KOPT-K1 (cell line): Measurements from ENCODE around the gene EXOC4.
A peak's percentile ranks its signal among the peaks of the same experiment; 100 is the strongest.

ENCODE experiments used
- H3K27ac ChIP-seq: fragments of 200-600 bp; sonication (generic); 2 replicates; pipeline ENCODE4 v1.5.1; 2016; ENCODE audit warnings: antibody characterized with exemption, mild to moderate bottlenecking, low read depth, low read length; ENCODE audit not compliant: poor library complexity, severe bottlenecking
- H3K36me3 ChIP-seq: fragments of 200-600 bp; sonication (generic); 2 replicates; pipeline ENCODE4 v1.5.1; 2017; ENCODE audit warnings: antibody characterized with exemption, mild to moderate bottlenecking, low read length, moderate library complexity; ENCODE audit not compliant: insufficient read depth
- H3K9me3 ChIP-seq: fragments of 200-600 bp; sonication (generic); 2 replicates; pipeline ENCODE4 v1.5.1; 2017; ENCODE audit warnings: antibody characterized with exemption, low read length, mild to moderate bottlenecking; ENCODE audit not compliant: insufficient read depth, poor library complexity, severe bottlenecking

Gene EXOC4

GRCh38 chr7:133688483-133689239 is 435.8 kb downstream of the EXOC4 start:
- H3K9me3 ChIP-seq = no peaks in the 10 kb centered on the region
- no peaks in the 10 kb centered on the region for H3K36me3 ChIP-seq
- H3K27ac ChIP-seq = no peak overlapping the region

GRCh38 chr7:133690740-133691139 is 437.9 kb downstream of the EXOC4 start:
- H3K27ac ChIP-seq = no peak overlapping the region
- H3K9me3 ChIP-seq = no peaks in the 10 kb centered on the region
- no peaks in the 10 kb centered on the region for H3K36me3 ChIP-seq

- H3K27ac ChIP-seq = no peak overlapping the region
- no peaks in the 10 kb centered on the region for H3K9me3 ChIP-seq
Measured at GRCh38 chr7:133691727-133692610, 439.1 kb downstream of the EXOC4 start.

GRCh38 chr7:133693281-133693680 is 440.4 kb downstream of the EXOC4 start:
- no peak overlapping the region for H3K27ac ChIP-seq
- no peaks in the 10 kb centered on the region for H3K36me3 ChIP-seq
- H3K9me3 ChIP-seq = no peaks in the 10 kb centered on the region

More at GRCh38 chr7:133691727-133692610, 439.1 kb downstream of the EXOC4 start:
- H3K36me3 ChIP-seq = no peaks in the 10 kb centered on the region

GRCh38 chr7:133696056-133696455 is 443.2 kb downstream of the EXOC4 start:
- H3K9me3 ChIP-seq = no peaks in the 10 kb centered on the region
- peak overlapping the region; percentile 35 for H3K27ac ChIP-seq

GRCh38 chr7:133697585-133697984 is 444.7 kb downstream of the EXOC4 start:
- H3K27ac ChIP-seq = no peak overlapping the region

More at GRCh38 chr7:133696056-133696455, 443.2 kb downstream of the EXOC4 start:
- H3K36me3 ChIP-seq = no peaks in the 10 kb centered on the region

GRCh38 chr7:133698127-133698526 is 445.2 kb downstream of the EXOC4 start:
- no peak overlapping the region for H3K27ac ChIP-seq
- no peaks in the 10 kb centered on the region for H3K9me3 ChIP-seq
- no peaks in the 10 kb centered on the region for H3K36me3 ChIP-seq

More at GRCh38 chr7:133697585-133697984, 444.7 kb downstream of the EXOC4 start:
- Histone ChIP-seq H3K36me3 (no peaks in the 10 kb centered on the region), H3K9me3 (no peaks in the 10 kb centered on the region)

- no peaks in the 10 kb centered on the region for H3K9me3 ChIP-seq
Measured at GRCh38 chr7:133699386-133699785, 446.5 kb downstream of the EXOC4 start.

GRCh38 chr7:133702078-133702477 is 449.2 kb downstream of the EXOC4 start:
- Histone ChIP-seq H3K36me3 (no peaks in the 10 kb centered on the region), H3K9me3 (no peaks in the 10 kb centered on the region), H3K27ac (no peak overlapping the region)

More at GRCh38 chr7:133699386-133699785, 446.5 kb downstream of the EXOC4 start:
- H3K27ac ChIP-seq = no peak overlapping the region
- H3K36me3 ChIP-seq = no peaks in the 10 kb centered on the region

GRCh38 chr7:133702960-133703359 is 450.1 kb downstream of the EXOC4 start:
- Histone ChIP-seq H3K9me3 (no peaks in the 10 kb centered on the region), H3K36me3 (no peaks in the 10 kb centered on the region), H3K27ac (no peak overlapping the region)

- Histone ChIP-seq H3K27ac (no peak overlapping the region), H3K9me3 (no peaks in the 10 kb centered on the region), H3K36me3 (no peaks in the 10 kb centered on the region)
Measured at GRCh38 chr7:133703547-133703946, 450.7 kb downstream of the EXOC4 start.

- Histone ChIP-seq H3K36me3 (no peaks in the 10 kb centered on the region), H3K27ac (no peak overlapping the region), H3K9me3 (no peaks in the 10 kb centered on the region)
Measured at GRCh38 chr7:133704453-133704852, 451.6 kb downstream of the EXOC4 start.

GRCh38 chr7:133705596-133705995 is 452.7 kb downstream of the EXOC4 start:
- H3K27ac ChIP-seq = no peak overlapping the region
- no peaks in the 10 kb centered on the region for H3K9me3 ChIP-seq
- H3K36me3 ChIP-seq = no peaks in the 10 kb centered on the region

GRCh38 chr7:133706016-133706415 is 453.1 kb downstream of the EXOC4 start:
- no peaks in the 10 kb centered on the region for H3K36me3 ChIP-seq
- no peaks in the 10 kb centered on the region for H3K9me3 ChIP-seq
- H3K27ac ChIP-seq = no peak overlapping the region
